Activated T-cell treated with anti-CD3 and anti-CD28 coated beads for 1 hour (primary cell): ENCODE measurements around the gene PLTP.
"Not testable (repeated sequence)": the region's sequence is repeated elsewhere in the genome, so short reads cannot be mapped to it uniquely, and the experiment has no call there.

ENCODE experiments used
- DNase-seq: peaks from one replicate; pipeline ENCODE4 v3.0.0-alpha.2; 2020; ENCODE audit warnings: low read depth

The PLTP gene

DNA sequence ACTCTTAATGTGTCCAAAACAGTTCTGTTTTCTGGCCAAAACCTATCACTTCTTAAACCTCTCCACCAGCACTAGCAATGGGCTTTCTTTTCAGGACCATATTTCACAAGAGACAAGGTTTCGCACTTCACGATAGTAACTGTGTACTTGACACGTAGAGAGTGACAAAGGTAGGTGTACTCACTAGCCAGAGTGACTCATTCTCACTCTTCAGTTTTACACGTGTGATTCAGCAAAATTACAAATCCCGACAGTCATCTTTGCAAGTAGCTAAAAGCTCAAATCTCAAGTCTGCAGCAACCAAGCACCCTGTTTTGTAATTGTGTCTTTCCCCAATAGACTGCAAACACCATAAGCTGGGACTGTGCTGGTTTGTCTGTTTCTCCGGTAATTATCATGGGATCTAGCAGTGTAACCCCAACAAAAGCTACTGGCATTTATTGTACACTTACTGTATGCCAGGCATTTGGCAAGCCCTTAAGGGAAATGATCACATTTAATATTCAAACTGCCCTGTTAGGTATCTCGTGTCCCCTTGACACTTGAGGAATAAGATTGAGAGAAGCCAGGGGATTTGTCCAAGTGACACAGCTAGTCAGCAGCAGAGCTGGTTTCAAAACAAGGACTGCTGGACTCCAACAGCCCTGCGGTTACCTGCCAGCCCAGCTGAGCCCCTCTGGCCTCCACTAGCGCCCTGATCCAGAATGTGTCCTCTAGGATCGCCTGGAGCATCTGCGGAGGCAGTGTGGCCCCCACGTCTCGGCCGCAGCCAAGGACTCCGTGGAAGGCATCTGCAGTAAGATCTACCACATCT, 32.4 kb upstream of the PLTP start:
- DNase-seq: no peak

DNA sequence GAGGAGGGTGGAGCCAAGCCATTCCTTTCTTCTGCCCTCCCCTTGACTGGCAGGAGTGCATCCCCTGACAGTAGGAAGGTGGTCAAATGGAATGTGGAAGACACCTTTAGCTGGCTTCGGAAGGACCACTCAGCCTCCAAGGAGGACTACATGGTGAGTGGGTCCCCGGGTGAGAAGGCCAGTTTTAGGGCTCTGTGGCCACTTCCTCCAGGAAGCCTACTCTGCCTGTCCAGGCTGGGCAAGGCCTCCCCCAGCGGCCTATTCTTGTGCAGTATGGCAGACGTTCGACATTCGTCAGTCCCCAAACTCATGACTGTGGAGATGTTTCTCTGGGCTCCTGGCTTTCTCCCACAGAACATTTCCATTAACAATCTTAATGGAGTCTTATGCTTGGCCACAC, 31.7 kb upstream of the PLTP start:
- no peak for DNase-seq

DNA sequence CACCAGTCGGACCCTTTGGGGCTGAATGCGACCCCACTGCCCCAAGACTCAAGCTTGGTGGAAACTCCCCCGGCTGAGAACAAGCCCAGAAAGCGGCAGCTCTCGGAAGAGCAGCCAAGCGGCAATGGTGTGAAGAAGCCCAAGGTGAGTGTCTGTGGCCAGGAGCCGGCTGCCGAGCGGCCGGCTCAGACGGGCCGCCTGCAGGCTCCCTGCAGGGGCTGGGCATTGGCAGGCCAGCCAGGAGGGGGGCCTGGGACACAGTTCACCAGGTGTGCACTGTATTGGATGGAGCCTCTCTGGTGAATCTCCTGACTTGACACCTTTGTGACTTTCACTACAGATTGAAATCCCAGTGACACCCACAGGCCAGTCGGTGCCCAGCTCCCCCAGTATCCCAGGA, 28.5 kb upstream of the PLTP start:
- DNase-seq: no peak

DNA sequence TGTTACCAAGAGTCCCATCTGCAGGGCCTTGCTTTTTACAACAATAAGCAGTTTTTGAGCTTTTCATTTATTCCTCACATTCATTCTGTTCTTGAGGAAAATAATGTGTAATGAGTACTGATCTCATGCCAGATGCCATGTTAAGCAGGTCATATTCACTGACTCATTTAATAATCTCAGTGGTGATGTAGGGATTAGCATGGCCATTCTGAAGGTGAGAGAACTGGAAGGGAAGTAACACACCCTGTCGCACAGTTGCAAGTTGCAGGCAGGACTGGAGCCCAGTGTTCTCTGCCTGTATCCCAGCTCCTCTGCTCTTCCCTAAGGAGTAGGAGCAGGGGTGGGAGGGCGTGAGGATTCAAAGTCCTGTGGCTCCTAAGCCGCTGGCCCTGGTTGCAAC, 28.1 kb upstream of the PLTP start:
- no peak for DNase-seq

DNA sequence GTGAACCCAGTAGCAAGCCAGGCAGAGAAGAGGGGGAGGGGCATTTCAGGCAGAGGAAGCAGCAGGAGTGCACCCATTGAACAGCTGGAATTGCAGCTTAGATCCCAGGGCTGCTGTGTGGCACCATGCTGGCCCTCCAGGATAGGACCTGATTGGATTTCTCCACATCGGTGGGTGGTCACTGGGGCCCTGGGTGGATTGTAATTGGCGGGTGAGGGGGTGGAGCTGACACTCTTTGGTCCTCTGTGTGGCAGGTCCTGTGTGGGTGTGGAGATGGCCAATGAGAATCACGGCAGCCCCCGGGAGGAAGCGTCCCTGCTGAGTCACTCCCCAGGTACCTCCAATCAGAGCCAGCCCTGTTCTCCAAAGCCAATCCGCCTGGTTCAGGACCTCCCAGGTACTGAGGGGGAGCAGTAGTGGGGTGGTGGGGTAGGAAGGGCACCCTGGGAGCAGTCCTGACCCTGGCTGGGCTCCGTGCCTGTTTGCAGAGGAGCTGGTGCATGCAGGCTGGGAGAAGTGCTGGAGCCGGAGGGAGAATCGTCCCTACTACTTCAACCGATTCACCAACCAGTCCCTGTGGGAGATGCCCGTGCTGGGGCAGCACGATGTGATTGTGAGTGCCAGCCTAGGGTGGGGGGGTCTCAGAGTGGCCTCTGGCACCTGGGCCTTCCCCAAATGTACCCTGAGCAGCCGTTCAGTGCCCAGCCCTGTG, 26.9 kb upstream of the PLTP start:
- no peak for DNase-seq

DNA sequence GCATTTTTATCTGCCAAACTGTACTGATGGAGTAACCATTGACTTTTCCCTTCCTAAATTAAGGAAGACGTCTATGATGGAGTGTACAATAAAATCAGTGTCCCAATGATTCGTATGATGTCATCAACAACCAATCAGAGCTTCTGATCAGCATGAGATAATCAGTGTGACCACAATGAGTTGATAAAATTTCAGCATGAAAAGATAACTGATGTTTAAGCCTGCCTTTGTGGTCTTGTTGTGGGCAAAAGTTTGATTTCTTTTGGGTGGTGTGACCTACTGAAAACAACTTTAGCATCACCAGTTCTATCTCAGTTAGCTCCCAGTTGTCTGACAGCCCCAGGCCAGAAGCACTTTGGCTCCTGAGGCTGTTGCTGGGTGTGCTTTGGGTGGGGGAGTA, 25.8 kb upstream of the PLTP start:
- DNase-seq: no peak

DNA sequence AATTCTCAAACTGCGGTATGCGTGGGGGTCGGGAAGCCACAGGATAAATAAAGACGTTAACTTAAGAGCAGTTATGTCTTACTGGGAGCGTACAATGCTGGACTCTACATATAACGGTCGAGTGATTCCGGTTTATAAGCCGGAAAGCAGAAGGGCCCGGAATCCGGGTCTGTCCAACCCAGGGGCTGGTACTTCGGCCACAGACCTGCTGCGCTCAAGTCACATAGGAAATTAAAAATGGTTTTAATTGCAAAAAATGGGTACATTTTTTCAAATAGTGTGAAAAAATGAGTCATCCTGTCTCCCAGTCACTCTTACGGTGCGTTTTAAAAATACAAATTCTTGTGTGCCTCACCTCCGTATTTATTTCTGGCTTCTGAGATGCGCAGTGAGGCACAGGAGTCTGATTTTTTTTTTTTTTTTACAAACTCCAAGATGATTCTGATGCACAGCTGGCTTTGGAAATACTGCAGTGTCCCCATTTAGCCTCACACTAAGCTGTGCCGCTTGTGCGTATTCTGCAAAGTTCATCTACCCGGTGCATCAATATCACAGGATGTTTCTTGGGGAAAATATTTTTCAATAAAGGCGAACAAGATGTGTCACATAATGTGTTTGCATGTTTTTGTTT, 23.6 kb upstream of the PLTP start:
- no peak for DNase-seq

DNA sequence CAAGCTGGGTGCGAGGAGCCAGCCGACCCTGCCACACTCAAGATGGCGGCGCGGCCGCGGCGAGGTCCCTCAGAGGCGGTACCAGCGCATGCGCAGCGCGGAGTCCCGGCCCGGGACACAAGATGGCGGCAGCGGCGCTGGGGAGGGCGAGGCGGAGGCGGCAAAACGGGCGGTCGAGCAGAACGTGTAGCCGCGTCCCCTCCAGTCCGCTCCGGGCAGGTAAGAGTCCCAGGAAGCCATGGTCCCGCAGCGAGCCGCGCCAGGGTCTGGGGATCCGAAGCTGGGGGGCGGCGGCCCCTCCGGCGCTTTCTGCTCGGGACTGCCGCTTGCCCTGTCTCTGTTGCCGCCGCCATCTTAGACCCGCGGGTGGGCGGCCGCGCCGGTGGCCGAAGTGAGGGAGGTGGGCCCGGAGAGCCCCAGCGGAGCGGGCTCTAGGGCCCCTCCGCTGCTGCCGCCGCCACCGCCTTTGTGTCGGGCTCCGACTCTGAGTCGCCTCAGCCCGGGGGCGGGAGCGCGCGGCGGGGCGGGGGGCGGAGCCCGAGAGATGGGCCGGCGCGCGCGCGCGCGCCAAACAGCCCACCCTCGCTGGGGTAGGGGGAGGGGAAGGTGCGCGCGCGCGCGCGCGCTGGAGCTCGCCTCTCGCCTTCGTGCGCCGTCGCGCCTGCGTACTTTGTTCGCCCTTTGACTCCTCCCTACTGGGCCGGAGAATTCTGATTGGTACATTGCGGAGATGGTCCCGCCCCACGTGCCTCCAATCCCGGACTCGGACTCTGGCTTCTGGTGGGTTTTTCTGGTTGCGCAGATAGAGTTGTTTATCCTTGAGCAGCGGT, 22.8 kb upstream of the PLTP start, which contains the start of gene PCIF1:
PCIF1 (plus strand) TSS at position 98 of the 830 bp plus-strand sequence. CDS start 4,317 bp downstream, outside the sequence.
- peak; percentile 98 for DNase-seq

DNA sequence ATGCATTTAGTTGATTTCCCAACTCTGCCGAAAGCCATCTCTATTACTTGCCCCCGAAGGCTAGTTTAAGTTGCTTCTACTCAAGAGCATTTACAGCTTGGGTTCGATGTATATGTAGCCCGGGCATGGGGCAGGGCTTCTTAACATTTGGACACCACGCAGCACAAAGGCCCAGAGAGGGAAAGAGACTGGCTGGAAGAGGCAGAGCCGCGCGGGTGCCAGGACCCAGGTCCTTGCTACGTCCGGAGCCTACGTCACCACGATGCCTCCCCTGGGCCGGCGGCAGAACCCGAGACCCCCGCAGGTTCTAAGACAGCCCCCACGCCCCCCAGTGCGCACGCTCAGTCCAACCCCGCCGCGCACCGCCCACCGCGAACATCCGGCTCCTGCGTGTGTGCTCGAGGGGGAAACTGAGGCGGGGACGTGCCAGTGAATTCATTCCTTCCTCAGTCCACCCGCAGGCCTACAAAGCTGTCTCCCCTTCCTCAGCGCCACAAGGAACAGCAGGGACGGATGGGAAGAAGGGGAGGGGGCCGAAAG, 22.2 kb upstream of the PLTP start:
- DNase-seq: no peak

DNA sequence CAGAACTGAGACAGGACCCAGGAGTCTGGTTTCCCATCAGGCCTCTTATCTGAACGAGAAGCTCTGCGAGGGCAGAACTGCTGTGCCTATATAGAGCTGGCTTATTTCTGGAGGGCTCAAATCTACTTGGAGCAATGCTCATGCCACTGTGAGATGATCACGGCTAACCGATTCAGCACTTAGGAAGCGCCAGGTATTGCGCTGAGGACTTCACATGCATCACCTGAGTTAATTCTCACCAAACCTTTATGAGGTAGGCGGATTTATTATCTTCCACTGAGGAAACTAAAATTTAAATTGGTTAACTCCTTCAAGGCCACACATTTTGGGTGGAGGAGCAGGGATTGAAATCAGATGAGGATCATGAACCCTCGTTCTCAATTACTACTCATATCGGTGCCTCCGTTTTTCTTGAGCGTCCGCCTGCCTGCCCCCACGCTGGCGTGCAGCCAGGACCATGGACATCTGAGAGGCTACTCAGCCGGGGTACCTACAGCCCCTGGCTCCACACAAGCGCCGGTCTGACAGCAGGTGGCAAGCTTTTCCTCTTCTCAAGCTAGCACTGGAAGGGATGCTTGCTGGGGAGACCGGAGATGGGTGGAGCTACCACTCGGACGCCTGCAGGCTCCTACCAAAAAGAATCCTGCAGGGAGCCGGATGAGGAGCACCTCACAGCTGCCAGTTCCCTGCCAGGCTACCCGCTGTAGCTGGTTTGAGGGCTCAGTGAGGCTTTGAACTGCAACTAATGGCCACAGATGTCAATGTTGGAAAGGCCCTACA, 21.5 kb upstream of the PLTP start:
- peak; percentile 27 for DNase-seq

DNA sequence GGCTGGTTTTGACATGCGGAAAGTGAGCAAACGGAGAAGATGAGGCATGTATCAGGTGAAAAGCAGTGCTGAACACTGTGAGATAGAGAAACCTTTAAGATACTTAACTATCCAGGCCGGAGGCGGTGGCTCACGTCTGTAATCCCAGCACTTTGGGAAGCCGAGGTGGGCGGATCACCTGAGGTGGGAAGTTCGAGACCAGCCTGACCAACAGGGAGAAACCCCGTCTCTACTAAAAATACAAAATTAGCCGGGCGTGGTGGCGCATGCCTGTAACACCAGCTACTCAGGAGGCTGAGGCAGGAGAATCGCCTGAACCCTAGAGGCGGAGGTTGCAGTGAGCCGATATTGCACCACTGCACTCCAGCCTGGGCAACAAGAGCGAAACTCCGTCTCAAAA, 19.7 kb upstream of the PLTP start:
- not testable (repeated sequence) for DNase-seq

DNA sequence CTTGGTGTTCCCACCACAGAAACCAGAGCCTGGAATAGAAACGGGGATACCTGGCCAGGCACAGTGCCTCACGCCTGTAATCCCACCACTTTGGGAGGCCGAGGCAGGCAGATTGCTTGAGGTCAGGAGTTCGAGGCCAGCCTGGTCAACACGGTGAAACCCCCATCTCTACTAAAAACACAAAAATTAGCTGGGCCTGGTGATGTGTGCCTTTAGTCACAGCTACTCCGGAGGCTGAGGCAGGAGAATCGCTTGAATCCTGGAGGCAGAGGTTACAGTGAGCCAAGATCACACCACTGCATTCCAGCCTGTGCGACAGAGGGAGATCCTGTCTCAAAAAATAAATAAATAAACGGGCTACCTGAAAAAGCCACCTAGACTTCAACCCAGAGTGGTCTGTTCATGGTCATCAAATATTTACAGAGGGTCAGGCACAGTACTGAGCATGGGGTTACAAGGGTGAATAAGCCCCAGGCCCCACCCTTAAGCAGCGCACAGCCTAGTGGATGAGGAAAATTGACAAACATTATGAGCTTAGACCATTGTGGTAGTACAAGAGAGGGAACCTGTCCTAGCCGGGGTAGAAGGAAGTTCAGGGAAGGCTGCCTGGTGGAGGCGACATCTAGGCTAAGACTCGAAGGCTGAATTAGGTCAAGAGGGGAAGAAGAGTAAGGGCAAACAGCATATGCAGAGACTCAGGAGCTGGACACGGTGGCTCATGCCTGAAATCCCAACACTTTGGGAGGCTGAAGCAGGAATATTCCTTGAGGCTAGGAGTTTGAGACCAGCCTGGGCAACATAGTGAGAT, 15.3 kb upstream of the PLTP start:
- no peak for DNase-seq

DNA sequence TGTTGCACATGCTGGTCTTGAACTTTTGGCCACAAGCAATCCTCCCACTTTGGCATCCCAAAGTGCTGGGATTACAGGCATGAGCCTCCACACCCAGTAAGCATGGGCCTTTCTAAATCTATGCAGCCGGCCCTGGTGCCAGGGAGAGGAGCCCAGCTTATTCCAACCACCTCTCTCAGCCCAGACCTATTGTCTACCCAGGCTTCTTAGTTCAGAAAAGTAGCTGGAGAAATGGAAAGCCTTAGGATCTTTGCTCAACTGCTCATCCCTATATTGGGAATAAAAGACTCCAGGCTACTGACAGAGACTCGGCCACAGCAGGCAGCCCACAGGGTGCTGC, 14.7 kb upstream of the PLTP start:
- DNase-seq: no peak

DNA sequence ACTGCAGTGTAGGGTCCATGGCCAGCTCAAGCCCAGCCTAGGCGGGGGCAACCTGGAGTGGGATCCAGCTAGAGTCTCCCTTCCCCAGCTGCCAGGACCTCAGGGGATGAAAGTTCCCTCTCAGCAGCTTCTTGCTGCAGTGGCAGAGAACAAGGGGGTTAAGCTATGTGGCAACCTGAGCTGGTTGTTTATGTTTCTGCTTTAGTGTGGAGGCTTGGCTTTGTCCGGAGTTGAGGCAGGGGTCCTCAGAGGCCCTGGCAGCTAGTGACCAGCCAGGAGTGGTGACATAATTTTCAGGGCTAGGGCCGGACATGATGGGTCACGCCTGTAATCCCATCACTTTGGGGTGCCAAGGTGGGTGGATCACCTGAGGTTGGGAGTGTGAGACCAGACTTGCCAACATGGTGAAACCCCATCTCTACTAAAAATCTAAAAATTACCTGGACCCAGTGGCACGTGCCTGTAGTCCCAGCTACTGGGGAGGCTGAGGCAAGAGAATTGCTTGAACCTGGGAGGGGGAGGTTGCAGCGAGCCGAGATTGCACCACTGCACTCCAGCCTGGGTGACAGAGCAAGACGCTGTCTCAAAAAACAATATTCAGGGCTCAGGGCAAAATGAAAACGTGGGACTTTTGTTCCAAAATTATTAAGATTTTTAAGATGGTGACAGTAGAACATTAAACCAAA, 14.0 kb upstream of the PLTP start:
- DNase-seq: no peak

DNA sequence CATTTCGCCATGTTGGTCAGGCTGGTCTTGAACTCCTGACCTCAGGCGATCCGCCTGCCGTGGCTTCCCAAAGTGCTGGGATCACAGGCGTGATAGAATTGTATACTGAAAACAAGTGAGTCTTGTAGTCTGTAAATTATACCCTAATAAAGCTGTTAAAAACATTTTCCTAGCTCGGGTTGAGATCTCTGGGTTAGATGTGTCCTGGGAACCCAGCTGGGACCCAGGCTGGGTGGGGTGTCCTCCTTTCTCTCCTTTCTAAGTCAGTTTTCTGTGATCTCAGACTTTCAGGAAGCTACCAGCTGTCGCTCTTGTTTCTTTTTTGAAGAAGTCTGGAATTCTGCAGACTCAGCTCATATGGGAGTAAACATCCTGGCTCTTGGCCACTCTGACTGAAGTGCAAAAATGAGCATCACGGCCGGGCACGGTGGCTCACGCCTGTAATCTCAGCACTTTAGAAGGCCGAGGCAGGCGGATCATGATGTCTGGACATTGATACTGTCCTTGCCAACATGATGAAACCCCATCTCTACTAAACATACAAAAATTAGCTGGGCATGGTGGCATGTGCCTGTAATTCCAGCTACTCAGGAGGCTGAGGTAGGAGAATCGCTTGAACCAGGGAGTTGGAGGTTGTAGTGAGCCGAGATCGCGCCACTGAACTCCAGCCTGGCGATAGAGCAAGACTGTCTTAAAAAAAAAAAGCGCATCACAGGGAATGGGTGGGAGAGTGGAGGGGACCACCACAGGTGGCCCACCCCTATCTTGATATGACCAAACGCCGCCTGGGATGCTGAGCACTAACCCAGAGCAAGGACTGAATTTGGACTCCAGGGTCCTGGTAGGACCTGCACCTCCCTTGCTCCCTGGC, 12.7 kb upstream of the PLTP start:
- DNase-seq: no peak

DNA sequence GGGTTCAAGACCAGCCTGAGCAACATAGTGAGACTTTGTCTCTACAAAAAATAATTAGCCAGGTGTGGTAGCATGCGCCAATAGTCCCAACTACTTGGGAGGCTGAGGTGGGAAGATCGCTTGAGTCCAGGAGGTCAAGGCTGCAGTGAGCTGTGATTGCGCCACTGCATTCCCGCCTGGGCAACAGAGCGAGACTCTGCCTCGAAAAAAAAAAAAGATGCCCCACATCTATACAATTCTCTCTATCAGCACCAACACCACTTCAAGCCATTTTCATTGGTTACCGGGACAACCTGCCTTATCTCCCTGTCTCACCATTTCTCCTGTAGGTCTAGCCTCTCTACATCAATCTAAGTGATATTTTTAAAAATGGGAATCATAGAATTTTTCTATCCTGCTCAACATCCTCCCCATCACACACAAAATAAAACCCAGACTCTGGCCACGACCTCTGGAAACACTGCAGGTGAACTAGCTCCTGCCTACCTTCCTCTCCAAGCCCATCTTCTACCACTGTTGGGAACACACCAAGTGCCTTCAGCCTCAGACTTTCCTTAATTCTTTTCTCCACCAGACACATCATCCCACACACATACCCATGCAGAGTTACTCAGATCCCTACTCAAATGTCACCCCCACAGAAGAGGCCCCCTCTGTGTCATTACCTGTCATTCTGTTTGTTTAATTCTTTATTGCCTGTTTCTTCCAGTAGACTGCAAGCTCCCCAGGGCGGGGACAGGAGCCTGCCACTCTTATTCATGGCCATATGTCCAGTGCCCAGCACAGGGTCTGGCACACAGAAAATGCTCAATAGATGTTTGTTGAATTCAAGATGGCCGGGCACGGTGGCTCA, 9.6 kb upstream of the PLTP start:
- no peak for DNase-seq

DNA sequence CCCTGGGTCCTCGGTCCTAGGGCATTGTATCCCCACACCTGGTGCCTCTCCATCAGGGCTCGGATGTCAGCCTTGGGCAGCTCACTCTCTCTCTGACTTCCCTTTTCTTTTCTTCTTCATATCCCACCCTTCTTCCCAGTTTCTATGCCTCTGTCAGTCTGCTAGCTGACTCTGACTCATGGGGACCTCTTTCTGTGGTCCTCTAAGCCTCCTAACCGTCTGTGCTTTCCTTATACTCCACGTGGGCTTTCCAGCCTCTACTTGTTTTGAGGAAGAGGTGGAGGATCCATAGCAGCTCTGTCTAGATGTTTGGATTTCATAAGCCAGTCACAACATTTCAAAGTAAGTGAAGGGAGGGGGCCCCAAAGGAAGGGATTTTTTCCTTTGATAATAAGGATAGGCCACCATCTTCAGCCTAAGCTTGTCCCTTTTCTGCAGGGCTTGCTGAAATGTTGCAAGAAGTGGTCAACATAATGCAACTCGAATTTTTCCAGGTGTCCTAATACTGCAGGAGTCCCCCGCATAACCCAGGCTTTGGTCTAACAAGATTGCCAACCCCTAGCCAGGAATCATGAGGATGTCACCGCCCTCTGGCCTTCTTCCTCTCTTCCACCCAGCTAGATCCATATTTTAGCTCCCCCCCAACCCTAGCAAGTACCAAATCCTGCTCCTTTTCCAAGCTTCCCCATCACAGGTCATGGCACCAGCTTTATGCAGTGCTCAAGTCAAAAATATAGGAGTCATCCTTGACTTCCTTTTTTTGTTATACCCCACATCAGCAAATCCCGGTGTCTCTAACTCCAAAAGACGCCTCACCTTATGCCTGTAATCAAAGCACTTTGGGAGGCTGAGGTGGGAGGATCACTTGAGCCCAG, 8.7 kb upstream of the PLTP start:
- no peak for DNase-seq
